PFSK-1 (cell line): ENCODE data around the gene SEMA3B.

Experiments used
- FOXP2 ChIP-seq: optimal IDR thresholded peaks from 2 replicates; pipeline ENCODE3; 2011; ENCODE audit warnings: borderline replicate concordance, control low read depth, inconsistent platforms; ENCODE audit not compliant: insufficient read depth; ENCODE audit errors: extremely low read length, extremely low read depth
- POLR2AphosphoS5 ChIP-seq: IDR thresholded peaks from 2 replicates; pipeline ENCODE4 v1.6.1; 2012; ENCODE audit warnings: low read depth, mild to moderate bottlenecking, control low read depth, low read length, moderate library complexity
- SIN3A ChIP-seq: IDR thresholded peaks from 2 replicates; pipeline ENCODE4 v1.6.1; 2012; ENCODE audit warnings: mild to moderate bottlenecking, low read length, moderate library complexity, borderline replicate concordance; ENCODE audit not compliant: insufficient read depth
- TAF1 ChIP-seq: IDR thresholded peaks from 2 replicates; pipeline ENCODE4 v1.6.1; 2012; ENCODE audit warnings: low read length, control low read depth, borderline replicate concordance; ENCODE audit not compliant: insufficient read depth
- TF ChIP-seq, protein P1 (sequence below), 2 experiments: IDR thresholded peaks; 2 replicates each; pipeline versions ENCODE4 v1.6.1 to v1.8.0; 2011 to 2012; ENCODE audit warnings: low read depth in 2 of 2, low read length in 2 of 2, control low read depth in 1 of 2, inconsistent platforms in 1 of 2, mild to moderate bottlenecking in 1 of 2, moderate library complexity in 1 of 2; ENCODE audit not compliant: insufficient read depth in 1 of 2

GRCh38 chr3:50327129-50327528, 58.2 kb downstream of the SEMA3B start:
- TF ChIP-seq, protein P1, sequence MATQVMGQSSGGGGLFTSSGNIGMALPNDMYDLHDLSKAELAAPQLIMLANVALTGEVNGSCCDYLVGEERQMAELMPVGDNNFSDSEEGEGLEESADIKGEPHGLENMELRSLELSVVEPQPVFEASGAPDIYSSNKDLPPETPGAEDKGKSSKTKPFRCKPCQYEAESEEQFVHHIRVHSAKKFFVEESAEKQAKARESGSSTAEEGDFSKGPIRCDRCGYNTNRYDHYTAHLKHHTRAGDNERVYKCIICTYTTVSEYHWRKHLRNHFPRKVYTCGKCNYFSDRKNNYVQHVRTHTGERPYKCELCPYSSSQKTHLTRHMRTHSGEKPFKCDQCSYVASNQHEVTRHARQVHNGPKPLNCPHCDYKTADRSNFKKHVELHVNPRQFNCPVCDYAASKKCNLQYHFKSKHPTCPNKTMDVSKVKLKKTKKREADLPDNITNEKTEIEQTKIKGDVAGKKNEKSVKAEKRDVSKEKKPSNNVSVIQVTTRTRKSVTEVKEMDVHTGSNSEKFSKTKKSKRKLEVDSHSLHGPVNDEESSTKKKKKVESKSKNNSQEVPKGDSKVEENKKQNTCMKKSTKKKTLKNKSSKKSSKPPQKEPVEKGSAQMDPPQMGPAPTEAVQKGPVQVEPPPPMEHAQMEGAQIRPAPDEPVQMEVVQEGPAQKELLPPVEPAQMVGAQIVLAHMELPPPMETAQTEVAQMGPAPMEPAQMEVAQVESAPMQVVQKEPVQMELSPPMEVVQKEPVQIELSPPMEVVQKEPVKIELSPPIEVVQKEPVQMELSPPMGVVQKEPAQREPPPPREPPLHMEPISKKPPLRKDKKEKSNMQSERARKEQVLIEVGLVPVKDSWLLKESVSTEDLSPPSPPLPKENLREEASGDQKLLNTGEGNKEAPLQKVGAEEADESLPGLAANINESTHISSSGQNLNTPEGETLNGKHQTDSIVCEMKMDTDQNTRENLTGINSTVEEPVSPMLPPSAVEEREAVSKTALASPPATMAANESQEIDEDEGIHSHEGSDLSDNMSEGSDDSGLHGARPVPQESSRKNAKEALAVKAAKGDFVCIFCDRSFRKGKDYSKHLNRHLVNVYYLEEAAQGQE (IDR thresholded peaks at IDR 0.05; ENCODE audit: insufficient read depth in 1 of 2, low read depth in 2 of 2, low read length in 2 of 2) = no peak
- no peak for TF ChIP-seq TAF1
- TF ChIP-seq POLR2AphosphoS5 = no peak
- no peak for TF ChIP-seq FOXP2
- TF ChIP-seq SIN3A = no peak
